T-helper 22 cell (primary cell): ENCODE data around the gene PCDHB9.
"Not testable (repeated sequence)": the region's sequence is repeated elsewhere in the genome, so short reads cannot be mapped to it uniquely, and the experiment has no call there.

Source experiments
- DNase-seq: peaks from one replicate; pipeline ENCODE4 v3.0.0-alpha.2; 2020; ENCODE audit warnings: low read depth

Gene PCDHB9

GRCh38 chr5:141186897-141187512, at the start of gene PCDHB9:
Gene PCDHB9 (plus strand): TSS chr5:141187161. CDS start chr5:141187319, 158 bp downstream.
- DNase-seq, result no peak

- not testable (repeated sequence) for DNase-seq
Observed at GRCh38 chr5:141137346-141137745, 49.6 kb upstream of the PCDHB9 start.

GRCh38 chr5:141149812-141150211, 37.1 kb upstream of the PCDHB9 start, which contains the start of gene PCDHB6:
Gene PCDHB6 (plus strand): TSS chr5:141150057. CDS start chr5:141150258, 201 bp downstream.
- DNase-seq, result no peak

GRCh38 chr5:141150224-141150992, 36.6 kb upstream of the PCDHB9 start:
- no peak for DNase-seq

GRCh38 chr5:141150993-141151325, 36.0 kb upstream of the PCDHB9 start:
- DNase-seq, result no peak

GRCh38 chr5:141151632-141152031, 35.3 kb upstream of the PCDHB9 start:
- DNase-seq, result not testable (repeated sequence)

GRCh38 chr5:141152096-141152495, 34.9 kb upstream of the PCDHB9 start:
- not testable (repeated sequence) for DNase-seq

- DNase-seq, result no peak
Observed at GRCh38 chr5:141155540-141156374, 31.2 kb upstream of the PCDHB9 start.

GRCh38 chr5:141157356-141157755, 29.6 kb upstream of the PCDHB9 start:
- DNase-seq, result not testable (repeated sequence)

- not testable (repeated sequence) for DNase-seq
Observed at GRCh38 chr5:141157901-141158300, 29.1 kb upstream of the PCDHB9 start.

- no peak for DNase-seq
Observed at GRCh38 chr5:141172381-141173204, 14.4 kb upstream of the PCDHB9 start, which contains the start of gene PCDHB7. Gene PCDHB7 (plus strand): TSS chr5:141172644. CDS start chr5:141172836, 192 bp downstream.

GRCh38 chr5:141174291-141175104, 12.5 kb upstream of the PCDHB9 start:
- DNase-seq, result not testable (repeated sequence)

- no peak for DNase-seq
Observed at GRCh38 chr5:141175933-141176332, 11.0 kb upstream of the PCDHB9 start.

GRCh38 chr5:141177577-141178191, 9.3 kb upstream of the PCDHB9 start, which contains the start of gene PCDHB8:
Gene PCDHB8 (plus strand): TSS chr5:141177790. CDS start chr5:141178035, 245 bp downstream.
- DNase-seq, result not testable (repeated sequence)

GRCh38 chr5:141179371-141179770, 7.6 kb upstream of the PCDHB9 start:
- DNase-seq, result not testable (repeated sequence)

- DNase-seq, result not testable (repeated sequence)
Observed at GRCh38 chr5:141179876-141180275, 7.1 kb upstream of the PCDHB9 start.

- no peak for DNase-seq
Observed at GRCh38 chr5:141180313-141180712, 6.6 kb upstream of the PCDHB9 start.

- DNase-seq, result no peak
Observed at GRCh38 chr5:141182248-141182647, 4.7 kb upstream of the PCDHB9 start, which contains the start of gene PCDHB16. Gene PCDHB16 (plus strand): TSS chr5:141182387. CDS start chr5:141182560, 173 bp downstream.

- not testable (repeated sequence) for DNase-seq
Observed at GRCh38 chr5:141184117-141184855, 2.7 kb upstream of the PCDHB9 start.
